Activated gamma-delta T cell treated with anti-CD3 and anti-CD28 coated beads, Interleukin-2, amount 50 U/mL, for 16 hours (primary cell): ENCODE data around the gene SLC45A1.

Experiments used
- DNase-seq: peaks from one replicate; pipeline ENCODE4 v3.0.0-alpha.2; 2020; ENCODE audit warnings: low read depth

Gene SLC45A1

GRCh38 chr1:8386247-8386646 lies 68.3 kb downstream of the SLC45A1 start:
- no peak for DNase-seq

- no peak for DNase-seq
These were observed 71.0 kb downstream of the SLC45A1 start for GRCh38 chr1:8388732-8389562.

DNA sequence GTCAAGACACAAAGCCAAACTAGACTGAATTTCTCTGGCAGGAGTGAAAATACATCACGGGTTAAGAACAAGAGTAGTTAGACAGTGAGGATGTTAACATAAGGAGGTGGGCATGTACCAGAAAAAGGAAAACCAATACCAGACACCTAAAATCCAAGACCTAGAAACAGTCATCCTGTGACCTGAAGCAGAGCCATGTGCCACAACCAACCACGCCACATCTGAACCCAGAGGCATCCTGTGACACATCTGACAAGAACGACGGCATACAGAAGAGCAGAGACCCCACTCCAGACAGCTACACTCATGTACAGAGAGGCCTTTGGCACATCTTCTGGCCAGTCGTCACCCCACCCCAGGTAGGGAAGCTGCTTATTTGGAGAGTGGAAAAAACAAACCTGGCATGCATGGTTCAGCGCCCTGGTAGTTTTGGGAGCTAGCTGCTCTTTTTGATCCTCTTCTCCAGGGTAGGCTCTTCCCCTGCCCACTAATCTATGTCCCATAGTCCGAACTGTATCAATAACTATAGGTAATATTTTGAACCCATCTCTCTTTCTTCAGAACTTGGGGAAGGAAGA lies 72.1 kb downstream of the SLC45A1 start:
- no peak for DNase-seq

DNA sequence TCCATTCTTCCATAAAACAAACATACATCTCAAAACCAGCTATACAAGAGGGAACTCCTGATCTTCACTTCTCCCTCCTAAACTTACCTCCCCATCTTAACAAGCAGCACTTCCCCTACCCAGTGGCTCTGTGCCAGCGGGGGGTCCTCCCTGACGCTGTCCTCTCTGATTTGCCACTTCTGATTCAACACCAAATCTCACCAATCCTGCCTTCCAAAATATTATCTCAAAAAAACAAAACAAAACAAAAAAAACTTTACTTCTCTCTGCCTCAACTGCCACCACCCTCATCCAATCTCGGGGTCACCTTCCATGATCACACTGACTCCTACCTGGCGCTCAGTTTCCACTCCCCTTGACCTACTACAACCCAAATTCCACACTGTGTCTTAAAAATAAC lies 72.8 kb downstream of the SLC45A1 start:
- no peak for DNase-seq

- DNase-seq, result no peak
These were observed 74.6 kb downstream of the SLC45A1 start for GRCh38 chr1:8392522-8392921.
